Activated B cell treated with CpG ODN at 0.5 μM for 24 hours (primary cell): ENCODE data around the gene TNS2. TPM values are rescaled to one million over a fixed set of nuclear protein-coding genes. Genes with fewer than 3 reads are reported as not detected.

Experiments
- ATAC-seq: fragments of 200-7000 bp; cut with Tn5 transposase; one replicate; pipeline ENCODE4 v1.10.0; 2021; ENCODE audit warnings: low read depth, mild to moderate bottlenecking, moderate library complexity
- CTCF ChIA-PET: fragments of 350-600 bp; sonication (Branson Sonifier 250); formaldehyde crosslinking; loops from one replicate; lab custom pipeline; 2021; ENCODE audit warnings: antibody characterized with exemption; lab: Charles Lee
- POLR2A ChIA-PET: fragments of 350-600 bp; sonication (Branson Sonifier 250); formaldehyde crosslinking; loops from one replicate; lab custom pipeline; 2021; ENCODE audit warnings: antibody characterized with exemption; lab: Charles Lee
- DNase-seq: peaks from one replicate; pipeline ENCODE4 v3.0.0; 2022
- H3K27ac Mint-ChIP-seq: one replicate; pipeline ENCODE4 v1.8.0; 2020; ENCODE audit warnings: mixed read lengths
- H3K27me3 Mint-ChIP-seq: one replicate; pipeline ENCODE4 v1.8.0; 2021; ENCODE audit warnings: mixed read lengths
- H3K36me3 Mint-ChIP-seq: one replicate; pipeline ENCODE4 v1.8.0; 2021; ENCODE audit warnings: low read depth, mixed read lengths
- H3K4me1 Mint-ChIP-seq: one replicate; pipeline ENCODE4 v1.8.0; 2021; ENCODE audit warnings: mixed read lengths
- H3K4me3 Mint-ChIP-seq: one replicate; pipeline ENCODE4 v1.8.0; 2020; ENCODE audit warnings: mild to moderate bottlenecking, mixed read lengths
- H3K9me3 Mint-ChIP-seq: one replicate; pipeline ENCODE4 v1.8.0; 2020; ENCODE audit warnings: mixed read lengths
- CTCF ChIP-seq: fragments of 200-600 bp; IDR thresholded peaks from one replicate; pipeline ENCODE4 v1.8.0; 2022; ENCODE audit warnings: antibody characterized with exemption, mild to moderate bottlenecking
- intact Hi-C: fragments of 100-400 bp; cut with micrococcal nuclease; formaldehyde crosslinking; loops from one replicate; pipeline ENCODE4 v1.15.1; 2024
- total RNA-seq: library from RNA; stranded (reverse); gene quantifications from 2 replicates; pipeline ENCODE4 v1.2.3, GENCODE V29; 2022

TNS2 gene
- total RNA-seq, 1 donor from 2014 or later, result 1.5 TPM

- ChIA-PET POLR2A (interaction anchor here (0.8 kb wide), 1 partner anchor 20 kb away, joined by 6 read pairs; no protein-coding TSS in a partner anchor), CTCF (interaction anchor here (8.7 kb wide), 1 partner anchor 9 kb away, joined by 77 read pairs; no protein-coding TSS in a partner anchor)
- intact Hi-C loops, result loop anchor here (10.0 kb wide), 1 partner anchor 250 kb away; the partner anchor contains the start of gene AAAS
- no peak overlapping the region for H3K27ac Mint-ChIP-seq
- H3K4me3 Mint-ChIP-seq, result no peak overlapping the region
- DNase-seq (no peak), ATAC-seq (no peak)
- peaks cover 49% of the 10 kb centered on the region for H3K4me1 Mint-ChIP-seq
- no peaks in the 10 kb centered on the region for H3K9me3 Mint-ChIP-seq
- no peak for TF ChIP-seq CTCF
- H3K36me3 Mint-ChIP-seq, result peaks cover 77% of the 10 kb centered on the region
- H3K27me3 Mint-ChIP-seq, result no peaks in the 10 kb centered on the region
These were observed 24.6 kb downstream of the TNS2 start for GRCh38 chr12:53074283-53074998.

DNA sequence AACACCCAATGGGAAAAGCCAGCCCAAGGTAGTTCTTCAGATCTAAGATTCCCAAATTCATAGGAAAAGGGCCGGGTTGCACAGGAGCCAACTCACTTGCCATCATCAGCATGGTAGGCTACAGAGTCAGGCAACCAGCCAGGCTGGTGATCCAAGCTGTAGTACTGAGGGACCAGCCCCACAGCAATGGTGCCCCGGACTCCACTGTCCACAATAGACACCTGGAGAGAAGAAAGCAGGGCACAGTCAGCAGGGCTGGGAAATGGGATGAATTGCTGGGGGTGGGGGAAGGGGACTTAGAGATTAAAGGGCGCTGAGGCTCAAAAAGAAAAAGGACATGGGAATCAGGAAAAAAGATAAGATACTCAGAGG is 25.1 kb downstream of the TNS2 start:
- Mint-ChIP-seq H3K27me3 (no peaks in the 10 kb centered on the region), H3K4me3 (no peak overlapping the region), H3K9me3 (no peaks in the 10 kb centered on the region), H3K36me3 (peaks cover 74% of the 10 kb centered on the region), H3K4me1 (peaks cover 53% of the 10 kb centered on the region), H3K27ac (no peak overlapping the region)
- ATAC-seq (no peak), DNase-seq (no peak)
- ChIA-PET POLR2A (no interaction called here), CTCF (interaction anchor here (8.7 kb wide), 1 partner anchor 9 kb away, joined by 77 read pairs; no protein-coding TSS in a partner anchor)
- no peak for TF ChIP-seq CTCF
- intact Hi-C loops, result loop anchor here (10.0 kb wide), 1 partner anchor 250 kb away; the partner anchor contains the start of gene AAAS

- Mint-ChIP-seq H3K36me3 (peaks cover 62% of the 10 kb centered on the region), H3K4me3 (no peak overlapping the region), H3K4me1 (peaks cover 53% of the 10 kb centered on the region), H3K9me3 (no peaks in the 10 kb centered on the region), H3K27me3 (no peaks in the 10 kb centered on the region), H3K27ac (no peak overlapping the region)
- DNase-seq (no peak), ATAC-seq (no peak)
- CTCF ChIA-PET, result interaction anchor here (1.3 to 8.7 kb wide), 2 partner anchors 11 to 22 kb away, joined by 4 to 77 read pairs; no protein-coding TSS in a partner anchor
- intact Hi-C loops, result loop anchor here (10.0 kb wide), 1 partner anchor 248 kb away; the partner anchor contains the start of gene AAAS
- no peak for TF ChIP-seq CTCF
- POLR2A ChIA-PET, result no interaction called here
These were observed 26.6 kb downstream of the TNS2 start for GRCh38 chr12:53076461-53076860.

- TF ChIP-seq CTCF, result no peak
- ATAC-seq (no peak), DNase-seq (no peak)
- peaks cover 51% of the 10 kb centered on the region for H3K4me1 Mint-ChIP-seq
- intact Hi-C loops, result loop anchor here (10.0 kb wide), 1 partner anchor 248 kb away; the partner anchor contains the start of gene AAAS
- H3K27ac Mint-ChIP-seq, result no peak overlapping the region
- H3K27me3 Mint-ChIP-seq, result no peaks in the 10 kb centered on the region
- POLR2A ChIA-PET, result no interaction called here
- CTCF ChIA-PET, result interaction anchor here (8.7 kb wide), 1 partner anchor 11 kb away, joined by 77 read pairs; no protein-coding TSS in a partner anchor
- peaks cover 58% of the 10 kb centered on the region for H3K36me3 Mint-ChIP-seq
- H3K4me3 Mint-ChIP-seq, result peak overlapping the region; percentile 29
- H3K9me3 Mint-ChIP-seq, result no peaks in the 10 kb centered on the region
These were observed 27.2 kb downstream of the TNS2 start for GRCh38 chr12:53077030-53077429.
